HEK293 (cell line): ENCODE data around the gene PARD3.

Source experiments
- CTCF ChIP-seq: fragments of 450-650 bp; formaldehyde crosslinking; IDR thresholded peaks from 2 replicates; pipeline ENCODE4 v1.5.1; 2016; ENCODE audit warnings: missing biosample characterization, missing genetic modification characterization
- EGR2 ChIP-seq: fragments of 450-650 bp; formaldehyde crosslinking; IDR thresholded peaks from 2 replicates; pipeline ENCODE4 v1.5.1; 2016; ENCODE audit warnings: low read depth, missing biosample characterization, missing genetic modification characterization
- ELK4 ChIP-seq: IDR thresholded peaks from 2 replicates; pipeline ENCODE4 v1.6.1; 2011; ENCODE audit warnings: mild to moderate bottlenecking, low read depth, low read length, borderline replicate concordance
- HOXA7 ChIP-seq: sonication (generic); formaldehyde crosslinking; IDR thresholded peaks from 2 replicates; pipeline ENCODE4 v1.8.1; 2022; ENCODE audit warnings: missing genetic modification reagents, borderline replicate concordance
- YY1 ChIP-seq: fragments of 450-650 bp; formaldehyde crosslinking; IDR thresholded peaks from 2 replicates; pipeline ENCODE4 v1.5.1; 2018; ENCODE audit warnings: missing biosample characterization, missing genetic modification characterization
- ZNF350 ChIP-seq: fragments of 450-650 bp; formaldehyde crosslinking; IDR thresholded peaks from 2 replicates; pipeline ENCODE4 v1.5.0; 2017; ENCODE audit warnings: missing biosample characterization, mild to moderate bottlenecking, missing genetic modification characterization
- ZNF513 ChIP-seq: fragments of 450-650 bp; IDR thresholded peaks from 2 replicates; pipeline ENCODE4 v1.5.1; 2018; ENCODE audit warnings: missing biosample characterization, missing genetic modification characterization
- ZNF548 ChIP-seq: fragments of 450-650 bp; formaldehyde crosslinking; IDR thresholded peaks from 2 replicates; pipeline ENCODE4 v1.5.1; 2016; ENCODE audit warnings: missing biosample characterization, missing genetic modification characterization
- ZNF580 ChIP-seq: fragments of 450-650 bp; formaldehyde crosslinking; IDR thresholded peaks from 2 replicates; pipeline ENCODE4 v1.5.1; 2016; ENCODE audit warnings: missing biosample characterization, missing genetic modification characterization

- TF ChIP-seq HOXA7 (CRISPR knock-in tag) (no peak), CTCF (tag by site-specific recombination) (no peak), ZNF580 (no peak), ELK4 (no peak), ZNF548 (tag by site-specific recombination) (no peak), ZNF513 (tag by site-specific recombination) (no peak), ZNF350 (no peak), YY1 (tag by site-specific recombination) (no peak), EGR2 (tag by site-specific recombination) (no peak)
These were observed 270.7 kb downstream of the PARD3 start for GRCh38 chr10:34544400-34544799.
